ENCODE measurements around the gene RUSC2. TPM values are rescaled to one million over a fixed set of nuclear protein-coding genes. Genes with fewer than 3 reads are reported as not detected.

Gene RUSC2
- total RNA-seq, 1 experiment from 2014 or later = 11.6 TPM

GRCh38 chr9:35482071-35482470 lies 7.8 kb upstream of the RUSC2 start:
- Histone ChIP-seq H3K9me2 (ENCODE audit: insufficient read depth) (no peaks in the 10 kb centered on the region), H3K27me3 (ENCODE audit: insufficient read depth, low read length) (no peaks in the 10 kb centered on the region), H3K27ac (ENCODE audit: low read depth, low read length) (no peak overlapping the region), H3K4me1 (ENCODE audit: control insufficient read depth in 1 of 2, insufficient read depth in 2 of 2, low read length in 2 of 2) (no peaks in the 10 kb centered on the region), H3K9me3 (ENCODE audit: control insufficient read depth in 1 of 2, insufficient read depth in 1 of 2, low read depth in 1 of 2, low read length in 2 of 2) (no peaks in the 10 kb centered on the region), H2AFZ (ENCODE audit: low read depth, low read length, poor library complexity, severe bottlenecking) (no peak overlapping the region), H3K4me3 (replicated peaks in 1 of 2; ENCODE audit: low read depth in 1 of 2, low read length in 2 of 2) (no peak overlapping the region), H3K36me3 (ENCODE audit: control insufficient read depth in 1 of 2, insufficient read depth in 2 of 2, low read length in 2 of 2) (no peaks in the 10 kb centered on the region), H4K20me1 (ENCODE audit: insufficient read depth) (no peaks in the 10 kb centered on the region), H3K4me2 (ENCODE audit: low read length) (no peak overlapping the region), H3K9ac (ENCODE audit: low read length) (no peak overlapping the region), H3K79me2 (ENCODE audit: insufficient read depth, low read length) (no peaks in the 10 kb centered on the region)
- BruUV-seq (replicated peaks) = no TSS peak
- ChIA-PET POLR2A (no interaction called here), RAD21 (ENCODE audit: low non-redundant PET in 1 of 2, low total read pairs in 2 of 2, uncharacterized antibody in 2 of 2, unreplicated experiment in 2 of 2) (no interaction called here), CTCF (no interaction called here)
- ATAC-seq (no peak), DNase-seq (ENCODE audit: low read depth, low spot score) (no peak)
- intact Hi-C loops (cut with micrococcal nuclease) = no loop called here
- TF ChIP-seq EGR1 (IDR thresholded peaks at IDR 0.05; ENCODE audit: low read depth) (no peak), YY1 (IDR thresholded peaks at IDR 0.05; ENCODE audit: extremely low read depth, insufficient replicate concordance, low read depth, low read length) (no peak), MAX (IDR thresholded peaks at IDR 0.05) (no peak), SP1 (IDR thresholded peaks at IDR 0.05; ENCODE audit: low read depth) (no peak), ZBTB33 (IDR thresholded peaks at IDR 0.05; ENCODE audit: extremely low read depth, insufficient replicate concordance, low read length) (no peak), POLR2AphosphoS5 (IDR thresholded peaks at IDR 0.05; ENCODE audit: low read depth, low read length) (no peak), CBX3 (IDR thresholded peaks at IDR 0.05; ENCODE audit: low read depth) (no peak), RAD21 (IDR thresholded peaks at IDR 0.05; ENCODE audit: low read depth) (no peak), EZH2 (IDR thresholded peaks at IDR 0.05) (no peak), FOSL1 (IDR thresholded peaks at IDR 0.05; ENCODE audit: low read depth) (no peak), TCF7L2 (IDR thresholded peaks at IDR 0.05; ENCODE audit: borderline replicate concordance, extremely low read depth, insufficient read depth, insufficient read length) (no peak), REST (IDR thresholded peaks at IDR 0.05; ENCODE audit: low read depth) (no peak), CEBPB (IDR thresholded peaks at IDR 0.05; ENCODE audit: low read depth) (no peak)

All from HCT116 (cell line).